Measurements from ENCODE around the gene LIMA1. TPM values are rescaled to one million over a fixed set of nuclear protein-coding genes. Genes with fewer than 3 reads are reported as not detected.
A peak's percentile ranks its signal among the peaks of the same experiment; 100 is the strongest.

The LIMA1 gene
- total and polyA plus RNA-seq, 12 donors: 10.6 to 34.4 (median 16.2) TPM

DNA sequence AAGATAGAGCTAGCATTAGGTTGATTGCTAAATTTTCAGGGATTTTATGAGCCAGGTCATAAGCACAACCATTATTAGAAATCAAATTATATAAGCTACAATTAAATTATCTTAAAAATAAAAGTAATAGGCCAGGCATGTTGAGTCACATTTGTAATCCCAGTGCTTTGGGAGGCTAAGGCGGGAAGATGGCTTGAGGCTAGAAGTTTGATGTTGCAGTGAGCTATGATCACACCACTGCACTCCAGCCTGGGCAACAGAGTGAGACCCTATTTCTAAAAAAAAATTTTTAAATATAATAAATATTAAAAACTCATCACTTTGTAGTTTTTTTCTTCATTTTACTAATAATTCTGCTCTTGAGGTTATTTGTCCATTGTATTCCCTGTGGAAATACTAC is 1.9 kb upstream of the LIMA1 start:
- WGBS, 2 donors: 95 to 100% methylated on average over 1 of the region's 1 CpG
- Histone ChIP-seq H3K9me3 (no peaks in the 10 kb centered on the region), H3K36me3 (no peaks in the 10 kb centered on the region), H3K27ac (no peak overlapping the region), H3K27me3 (no peaks in the 10 kb centered on the region), H3K4me1 (peaks cover 0 to 40% (median 26%) of the 10 kb centered on the region in 9 donors), H3K4me3 (no peak overlapping the region)
- intact Hi-C loops (cut with DNase I): loop anchor here in 3 of 10 donors (10.0 kb wide), 3 partner anchors 50 to 80 kb away; no protein-coding TSS in a partner anchor
- DNase-seq (no peak), ATAC-seq (no peak)
- TF ChIP-seq, protein P1, sequence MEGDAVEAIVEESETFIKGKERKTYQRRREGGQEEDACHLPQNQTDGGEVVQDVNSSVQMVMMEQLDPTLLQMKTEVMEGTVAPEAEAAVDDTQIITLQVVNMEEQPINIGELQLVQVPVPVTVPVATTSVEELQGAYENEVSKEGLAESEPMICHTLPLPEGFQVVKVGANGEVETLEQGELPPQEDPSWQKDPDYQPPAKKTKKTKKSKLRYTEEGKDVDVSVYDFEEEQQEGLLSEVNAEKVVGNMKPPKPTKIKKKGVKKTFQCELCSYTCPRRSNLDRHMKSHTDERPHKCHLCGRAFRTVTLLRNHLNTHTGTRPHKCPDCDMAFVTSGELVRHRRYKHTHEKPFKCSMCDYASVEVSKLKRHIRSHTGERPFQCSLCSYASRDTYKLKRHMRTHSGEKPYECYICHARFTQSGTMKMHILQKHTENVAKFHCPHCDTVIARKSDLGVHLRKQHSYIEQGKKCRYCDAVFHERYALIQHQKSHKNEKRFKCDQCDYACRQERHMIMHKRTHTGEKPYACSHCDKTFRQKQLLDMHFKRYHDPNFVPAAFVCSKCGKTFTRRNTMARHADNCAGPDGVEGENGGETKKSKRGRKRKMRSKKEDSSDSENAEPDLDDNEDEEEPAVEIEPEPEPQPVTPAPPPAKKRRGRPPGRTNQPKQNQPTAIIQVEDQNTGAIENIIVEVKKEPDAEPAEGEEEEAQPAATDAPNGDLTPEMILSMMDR (IDR thresholded peaks at IDR 0.05): no peak

DNA sequence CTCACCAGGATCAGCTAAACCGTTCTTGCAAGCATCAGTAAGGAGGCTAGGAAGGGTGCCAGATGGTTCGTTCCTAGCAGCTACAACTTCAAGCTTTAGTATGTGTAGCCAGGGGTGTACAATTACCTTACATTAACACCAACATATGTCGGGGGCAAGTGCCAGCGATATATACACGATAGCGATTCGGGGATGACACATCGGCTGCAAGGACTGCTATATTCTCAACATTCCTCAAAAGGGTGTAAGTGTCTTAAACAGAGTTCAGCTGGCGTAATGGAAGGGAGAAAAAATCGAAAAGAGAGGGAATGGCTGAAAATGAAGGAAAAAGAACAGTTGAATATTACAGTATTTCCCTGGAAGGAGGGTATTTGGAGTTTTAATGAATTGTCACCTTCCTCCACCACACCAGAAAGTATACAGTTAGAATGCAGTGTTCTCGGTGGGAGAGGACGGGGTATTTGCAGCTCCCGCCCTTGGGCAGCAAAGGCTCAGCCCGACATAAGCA is 545 bp downstream of the LIMA1 start:
- Histone ChIP-seq H3K4me1 (peaks cover 0 to 43% (median 26%) of the 10 kb centered on the region in 9 donors), H3K36me3 (no peaks in the 10 kb centered on the region), H3K27me3 (no peaks in the 10 kb centered on the region), H3K27ac (peak overlapping the region; percentile 42 to 92 (median 85)), H3K9me3 (no peaks in the 10 kb centered on the region), H3K4me3 (peak overlapping the region; percentile 70 to 97 (median 94))
- DNase-seq (no peak), ATAC-seq (peak; percentile 37 to 73 (median 68))
- intact Hi-C loops (cut with DNase I): loop anchor here in 5 of 10 donors (5.0 to 10.0 kb wide), 4 partner anchors 48 to 78 kb away; no protein-coding TSS in a partner anchor
- TF ChIP-seq, protein P1 (IDR thresholded peaks at IDR 0.05): no peak
- 11% methylated on average over 14 of the region's 14 CpGs for WGBS, 2 donors

DNA sequence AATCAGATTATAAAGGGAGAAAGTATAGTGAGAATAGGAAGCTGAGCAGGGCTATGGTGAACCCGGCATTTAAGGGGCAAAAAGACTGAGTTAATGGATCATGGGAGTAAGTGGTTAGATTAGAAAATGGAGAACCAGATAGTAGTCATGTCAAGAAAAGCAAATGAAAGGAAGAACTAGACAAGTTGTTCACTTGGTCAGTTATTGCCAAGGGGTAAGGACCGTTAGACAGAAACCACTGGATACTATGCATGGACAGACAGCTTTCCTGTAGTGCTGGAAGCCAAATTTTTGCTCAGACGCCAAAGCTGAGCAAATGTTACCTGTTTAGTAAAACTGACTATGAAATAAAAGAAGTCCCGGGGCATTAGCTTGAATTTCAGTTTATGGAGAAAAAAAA is 3.8 kb downstream of the LIMA1 start:
- no peaks in the 10 kb centered on the region for H3K36me3 ChIP-seq
- no peaks in the 10 kb centered on the region for H3K9me3 ChIP-seq
- no peak overlapping the region for H3K4me3 ChIP-seq
- no peak for DNase-seq
- no peaks in the 10 kb centered on the region for H3K27me3 ChIP-seq
- H3K4me1 ChIP-seq: peaks cover 0 to 60% (median 32%) of the 10 kb centered on the region in 9 donors
- WGBS, 2 donors: 92 to 93% methylated on average over 4 of the region's 4 CpGs
- TF ChIP-seq, protein P1 (IDR thresholded peaks at IDR 0.05): no peak
- ATAC-seq: no peak
- intact Hi-C loops (cut with DNase I): no loop called here
- no peak overlapping the region for H3K27ac ChIP-seq

DNA sequence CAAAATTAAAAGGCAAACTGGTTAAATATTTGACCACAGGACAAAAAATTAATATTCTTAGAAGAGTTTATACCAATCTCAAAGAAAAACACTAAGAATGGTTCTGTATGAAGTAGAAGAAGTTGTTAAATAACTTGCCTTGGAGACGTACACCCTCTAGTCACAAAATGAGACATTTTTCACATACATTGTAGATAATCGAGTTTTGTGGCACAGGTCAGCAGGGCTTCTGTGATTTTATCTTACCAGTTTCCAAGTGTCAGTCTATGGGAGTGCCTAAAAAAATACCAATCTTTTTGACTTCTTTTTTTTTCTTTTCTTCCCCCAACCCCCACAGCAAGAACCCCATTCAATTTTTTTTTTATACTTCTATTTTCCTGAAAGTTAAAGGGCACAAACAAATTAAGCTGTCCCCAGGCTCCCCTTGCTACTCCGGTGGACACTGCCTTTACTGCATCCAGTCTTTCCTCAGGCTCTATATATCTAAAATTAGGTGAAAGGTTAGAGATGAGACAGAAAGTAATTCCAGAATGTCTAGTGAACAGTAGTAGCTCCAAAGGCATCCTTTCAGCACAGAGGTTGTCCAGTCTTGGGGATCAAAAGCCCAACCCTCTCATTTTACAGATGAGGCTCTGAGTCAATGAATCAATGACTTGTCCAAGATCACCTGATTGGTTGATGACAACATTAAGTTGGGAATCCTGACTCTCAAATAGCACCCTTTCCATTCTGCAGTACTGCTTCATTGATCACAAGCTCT is 6.2 kb downstream of the LIMA1 start:
- H3K36me3 ChIP-seq: peaks cover 0 to 3% (median 0%) of the 10 kb centered on the region in 9 donors
- H3K4me1 ChIP-seq: peaks cover 0 to 62% (median 19%) of the 10 kb centered on the region in 9 donors
- TF ChIP-seq, protein P1 (IDR thresholded peaks at IDR 0.05): no peak
- no peak overlapping the region for H3K4me3 ChIP-seq
- 76 to 82% methylated on average over 3 of the region's 3 CpGs for WGBS, 2 donors
- H3K27me3 ChIP-seq: no peaks in the 10 kb centered on the region
- H3K27ac ChIP-seq: peak overlapping the region in 7 of 10 donors; percentile 41 to 92 (median 67)
- intact Hi-C loops (cut with DNase I): no loop called here
- no peaks in the 10 kb centered on the region for H3K9me3 ChIP-seq
- ATAC-seq (no peak), DNase-seq (no peak)
